Nephron (organoid): ENCODE results near the gene LTF.

Experiments used
- H3K27ac Mint-ChIP-seq, 3 experiments: 2 replicates each; pipeline ENCODE4 v1.8.0; 2020; ENCODE audit warnings: mixed read lengths in 3 of 3, mild to moderate bottlenecking in 2 of 3, moderate library complexity in 1 of 3
- H3K27me3 Mint-ChIP-seq: 2 replicates; pipeline ENCODE4 v1.8.0; 2021; ENCODE audit warnings: low read depth, mild to moderate bottlenecking, moderate library complexity, mixed read lengths
- H3K36me3 Mint-ChIP-seq: 2 replicates; pipeline ENCODE4 v1.8.0; 2020; ENCODE audit warnings: low read depth, mixed read lengths
- H3K4me1 Mint-ChIP-seq: 2 replicates; pipeline ENCODE4 v1.8.0; 2020; ENCODE audit warnings: mixed read lengths
- H3K4me3 Mint-ChIP-seq, 3 experiments: 2 replicates each; pipeline ENCODE4 v1.8.0; 2020; ENCODE audit warnings: mild to moderate bottlenecking in 3 of 3, mixed read lengths in 3 of 3, moderate library complexity in 2 of 3
- H3K9me3 Mint-ChIP-seq: 2 replicates; pipeline ENCODE4 v1.8.0; 2020; ENCODE audit warnings: mixed read lengths
- CTCF ChIP-seq, 3 experiments: fragments of 200-600 bp; sonication (generic); IDR thresholded peaks; one replicate each; pipeline ENCODE4 v1.5.0; 2021; ENCODE audit warnings: antibody characterized with exemption in 3 of 3; ENCODE audit not compliant: unreplicated experiment in 3 of 3

Gene LTF

GRCh38 chr3:46398186-46398955 lies 66.3 kb downstream of the LTF start:
- H3K4me3 Mint-ChIP-seq: no peak overlapping the region
- H3K27ac Mint-ChIP-seq: no peak overlapping the region
- H3K9me3 Mint-ChIP-seq: peaks cover 4% of the 10 kb centered on the region
- TF ChIP-seq CTCF (IDR thresholded peaks at IDR 0.05; ENCODE audit: unreplicated experiment in 3 of 3): no peak
- H3K4me1 Mint-ChIP-seq: no peaks in the 10 kb centered on the region
- peaks cover 38% of the 10 kb centered on the region for H3K27me3 Mint-ChIP-seq
- H3K36me3 Mint-ChIP-seq: no peaks in the 10 kb centered on the region

GRCh38 chr3:46397111-46397510 lies 67.6 kb downstream of the LTF start:
- Mint-ChIP-seq H3K4me1 (no peaks in the 10 kb centered on the region), H3K36me3 (no peaks in the 10 kb centered on the region), H3K27me3 (peaks cover 48% of the 10 kb centered on the region), H3K9me3 (peaks cover 4% of the 10 kb centered on the region), H3K27ac (no peak overlapping the region), H3K4me3 (no peak overlapping the region)
- no peak for TF ChIP-seq CTCF (IDR thresholded peaks at IDR 0.05; ENCODE audit: unreplicated experiment in 3 of 3)

- peaks cover 49% of the 10 kb centered on the region for H3K27me3 Mint-ChIP-seq
- no peaks in the 10 kb centered on the region for H3K4me1 Mint-ChIP-seq
- no peak overlapping the region for H3K27ac Mint-ChIP-seq
- no peak for TF ChIP-seq CTCF (IDR thresholded peaks at IDR 0.05; ENCODE audit: unreplicated experiment in 3 of 3)
- peaks cover 4% of the 10 kb centered on the region for H3K9me3 Mint-ChIP-seq
- H3K4me3 Mint-ChIP-seq: no peak overlapping the region
- H3K36me3 Mint-ChIP-seq: no peaks in the 10 kb centered on the region
These were observed 68.8 kb downstream of the LTF start for GRCh38 chr3:46395766-46396530.

- Mint-ChIP-seq H3K4me1 (no peaks in the 10 kb centered on the region), H3K27me3 (peaks cover 49% of the 10 kb centered on the region), H3K27ac (no peak overlapping the region), H3K9me3 (peaks cover 4% of the 10 kb centered on the region), H3K36me3 (no peaks in the 10 kb centered on the region), H3K4me3 (no peak overlapping the region)
- TF ChIP-seq CTCF (IDR thresholded peaks at IDR 0.05; ENCODE audit: unreplicated experiment in 3 of 3): no peak
These were observed 69.5 kb downstream of the LTF start for GRCh38 chr3:46395210-46395661.

GRCh38 chr3:46393554-46394434 lies 70.9 kb downstream of the LTF start:
- no peak for TF ChIP-seq CTCF (IDR thresholded peaks at IDR 0.05; ENCODE audit: unreplicated experiment in 3 of 3)
- H3K4me3 Mint-ChIP-seq: no peak overlapping the region
- H3K9me3 Mint-ChIP-seq: peaks cover 4% of the 10 kb centered on the region
- no peaks in the 10 kb centered on the region for H3K36me3 Mint-ChIP-seq
- peaks cover 49% of the 10 kb centered on the region for H3K27me3 Mint-ChIP-seq
- no peaks in the 10 kb centered on the region for H3K4me1 Mint-ChIP-seq
- H3K27ac Mint-ChIP-seq: no peak overlapping the region
